Astrocyte (in vitro differentiated cells and primary cell): Measurements from ENCODE around the gene AFF2. TPM values are rescaled to one million over a fixed set of nuclear protein-coding genes. Genes with fewer than 3 reads are reported as not detected.
"Not testable (repeated sequence)": the region's sequence is repeated elsewhere in the genome, so short reads cannot be mapped to it uniquely, and the experiment has no call there.

ENCODE experiments used
- DNase-seq: peaks from one replicate; pipeline ENCODE4 v3.0.0-alpha.2; 2010; ENCODE audit warnings: low read depth
- FAIRE-seq: peaks from 2 replicates; lab custom pipeline; 2011; peaks lifted over from hg19 to GRCh38; lab: Jason Lieb, UNC
- H2AFZ ChIP-seq: 2 replicates; pipeline ENCODE4 v1.6.0; 2012; ENCODE audit warnings: low read depth, low read length, inconsistent platforms
- H3K27ac ChIP-seq: 2 replicates; pipeline ENCODE4 v1.5.1; 2011; ENCODE audit warnings: low read depth, low read length, inconsistent platforms
- H3K27me3 ChIP-seq: 2 replicates; pipeline ENCODE4 v1.6.0; 2011; ENCODE audit warnings: low read length, inconsistent platforms; ENCODE audit not compliant: insufficient read depth
- H3K36me3 ChIP-seq: 2 replicates; pipeline ENCODE4 v1.5.1; 2011; ENCODE audit warnings: low read length, inconsistent platforms; ENCODE audit not compliant: insufficient read depth
- H3K4me1 ChIP-seq: 2 replicates; pipeline ENCODE4 v1.5.1; 2011; ENCODE audit warnings: low read length, inconsistent platforms; ENCODE audit not compliant: insufficient read depth
- H3K4me2 ChIP-seq: 2 replicates; pipeline ENCODE4 v1.6.0; 2012; ENCODE audit warnings: low read length, inconsistent platforms
- H3K4me3 ChIP-seq: 2 replicates; pipeline ENCODE4 v1.5.1; 2011; ENCODE audit warnings: low read depth, mild to moderate bottlenecking, low read length, inconsistent platforms; ENCODE audit not compliant: insufficient read depth
- H3K79me2 ChIP-seq: 2 replicates; pipeline ENCODE4 v1.6.0; 2012; ENCODE audit warnings: mild to moderate bottlenecking, low read length, inconsistent platforms; ENCODE audit not compliant: insufficient read depth
- H3K9ac ChIP-seq: 2 replicates; pipeline ENCODE4 v1.6.0; 2012; ENCODE audit warnings: mild to moderate bottlenecking, low read length, inconsistent platforms
- H3K9me3 ChIP-seq: 2 replicates; pipeline ENCODE4 v1.5.1; 2012; ENCODE audit warnings: low read depth, mild to moderate bottlenecking, low read length, inconsistent platforms; ENCODE audit not compliant: insufficient read depth
- H4K20me1 ChIP-seq: 2 replicates; pipeline ENCODE4 v1.6.0; 2012; ENCODE audit warnings: low read length, inconsistent platforms; ENCODE audit not compliant: insufficient read depth
- H3K27ac Mint-ChIP-seq: one replicate; pipeline ENCODE4 v1.8.0; 2021; ENCODE audit warnings: mild to moderate bottlenecking, mixed read lengths; ENCODE audit not compliant: unreplicated experiment
- H3K27me3 Mint-ChIP-seq: one replicate; pipeline ENCODE4 v1.8.0; 2021; ENCODE audit warnings: low read depth, mixed read lengths; ENCODE audit not compliant: unreplicated experiment
- H3K36me3 Mint-ChIP-seq: one replicate; pipeline ENCODE4 v1.8.0; 2021; ENCODE audit warnings: low read depth, mixed read lengths; ENCODE audit not compliant: unreplicated experiment
- H3K4me1 Mint-ChIP-seq: one replicate; pipeline ENCODE4 v1.8.0; 2021; ENCODE audit warnings: low read depth, mixed read lengths; ENCODE audit not compliant: unreplicated experiment
- H3K4me3 Mint-ChIP-seq: one replicate; pipeline ENCODE4 v1.8.0; 2021; ENCODE audit warnings: mild to moderate bottlenecking, moderate library complexity, mixed read lengths; ENCODE audit not compliant: unreplicated experiment
- H3K9me3 Mint-ChIP-seq: one replicate; pipeline ENCODE4 v1.8.0; 2021; ENCODE audit warnings: mild to moderate bottlenecking, mixed read lengths; ENCODE audit not compliant: unreplicated experiment
- CTCF ChIP-seq: IDR thresholded peaks from 2 replicates; pipeline ENCODE4 v1.5.1; 2011; ENCODE audit warnings: low read depth, mild to moderate bottlenecking, inconsistent platforms, low read length, moderate library complexity; ENCODE audit not compliant: insufficient read depth
- EZH2 ChIP-seq: IDR thresholded peaks from 2 replicates; pipeline ENCODE4 v1.6.1; 2012; ENCODE audit warnings: mild to moderate bottlenecking, low read length, inconsistent platforms; ENCODE audit not compliant: insufficient read depth
- total RNA-seq: library from RNA; stranded (reverse); gene quantifications from 2 replicates; pipeline ENCODE4 v1.2.1, GENCODE V29; 2021

The AFF2 gene
- total RNA-seq, 1 donor from 2014 or later, result 8.3 TPM

- Histone ChIP-seq H3K4me1 (no peaks in the 10 kb centered on the region), H4K20me1 (no peaks in the 10 kb centered on the region), H2AFZ (no peak overlapping the region), H3K4me2 (no peak overlapping the region), H3K36me3 (no peaks in the 10 kb centered on the region), H3K9me3 (no peaks in the 10 kb centered on the region), H3K27ac (no peak overlapping the region), H3K79me2 (no peaks in the 10 kb centered on the region), H3K27me3 (no peaks in the 10 kb centered on the region), H3K4me3 (no peak overlapping the region), H3K9ac (no peak overlapping the region)
- Mint-ChIP-seq H3K36me3 (no peaks in the 10 kb centered on the region), H3K4me3 (no peak overlapping the region), H3K4me1 (peaks cover 15% of the 10 kb centered on the region), H3K27me3 (no peaks in the 10 kb centered on the region), H3K27ac (no peak overlapping the region), H3K9me3 (no peaks in the 10 kb centered on the region)
- FAIRE-seq, result no peak
- DNase-seq, result no peak
- TF ChIP-seq EZH2 (no peak), CTCF (no peak)
Measured at GRCh38 chrX:148662014-148662413, 161.6 kb downstream of the AFF2 start.

GRCh38 chrX:148664171-148664570 lies 163.8 kb downstream of the AFF2 start:
- Histone ChIP-seq H3K27me3 (no peaks in the 10 kb centered on the region), H3K9ac (no peak overlapping the region), H3K9me3 (no peaks in the 10 kb centered on the region), H4K20me1 (no peaks in the 10 kb centered on the region), H3K4me3 (no peak overlapping the region), H3K4me2 (no peak overlapping the region), H2AFZ (no peak overlapping the region), H3K36me3 (no peaks in the 10 kb centered on the region), H3K27ac (no peak overlapping the region), H3K4me1 (no peaks in the 10 kb centered on the region), H3K79me2 (no peaks in the 10 kb centered on the region)
- Mint-ChIP-seq H3K4me1 (peaks cover 6% of the 10 kb centered on the region), H3K36me3 (peaks cover 5% of the 10 kb centered on the region), H3K9me3 (peaks cover 7% of the 10 kb centered on the region), H3K27ac (no peak overlapping the region), H3K27me3 (no peaks in the 10 kb centered on the region), H3K4me3 (no peak overlapping the region)
- TF ChIP-seq EZH2 (no peak), CTCF (no peak)
- FAIRE-seq (no peak), DNase-seq (no peak)

GRCh38 chrX:148664995-148665394 lies 164.6 kb downstream of the AFF2 start:
- DNase-seq (no peak), FAIRE-seq (no peak)
- Histone ChIP-seq H3K9ac (no peak overlapping the region), H3K36me3 (no peaks in the 10 kb centered on the region), H2AFZ (no peak overlapping the region), H3K79me2 (no peaks in the 10 kb centered on the region), H3K4me3 (no peak overlapping the region), H3K9me3 (no peaks in the 10 kb centered on the region), H3K27ac (no peak overlapping the region), H3K4me2 (no peak overlapping the region), H3K4me1 (no peaks in the 10 kb centered on the region), H4K20me1 (no peaks in the 10 kb centered on the region), H3K27me3 (no peaks in the 10 kb centered on the region)
- H3K4me1 Mint-ChIP-seq, result peaks cover 6% of the 10 kb centered on the region
- peaks cover 5% of the 10 kb centered on the region for H3K36me3 Mint-ChIP-seq
- H3K27me3 Mint-ChIP-seq, result no peaks in the 10 kb centered on the region
- peaks cover 12% of the 10 kb centered on the region for H3K9me3 Mint-ChIP-seq
- TF ChIP-seq CTCF, result no peak
- TF ChIP-seq EZH2, result no peak
- no peak overlapping the region for H3K27ac Mint-ChIP-seq
- H3K4me3 Mint-ChIP-seq, result no peak overlapping the region

- H3K9me3 ChIP-seq, result not testable (repeated sequence)
Measured at GRCh38 chrX:148669175-148669574, 168.8 kb downstream of the AFF2 start.

More at GRCh38 chrX:148669175-148669574, 168.8 kb downstream of the AFF2 start:
- not testable (repeated sequence) for H2AFZ ChIP-seq, H4K20me1 ChIP-seq, H3K9ac ChIP-seq, H3K79me2 ChIP-seq, H3K4me1 Mint-ChIP-seq, H3K36me3 ChIP-seq, H3K27me3 Mint-ChIP-seq, H3K4me1 ChIP-seq, H3K27ac ChIP-seq, DNase-seq, H3K27me3 ChIP-seq, H3K27ac Mint-ChIP-seq, H3K36me3 Mint-ChIP-seq, FAIRE-seq, H3K4me3 Mint-ChIP-seq, H3K4me2 ChIP-seq, H3K4me3 ChIP-seq
- peaks cover 15% of the 10 kb centered on the region for H3K9me3 Mint-ChIP-seq
